VCaP (cell line): ENCODE measurements around the gene BMPER.

Experiments
- H3K27ac ChIP-seq: fragments of 450-650 bp; 2 replicates; pipeline ENCODE4 v1.5.1; 2017
- CTCF ChIP-seq: fragments of 450-650 bp; conservative IDR thresholded peaks from 2 replicates; pipeline ENCODE4 v1.5.1; 2017; ENCODE audit warnings: mild to moderate bottlenecking, moderate library complexity

Gene BMPER

GRCh38 chr7:34140066-34140465, 234.7 kb downstream of the BMPER start:
- TF ChIP-seq CTCF: no peak
- H3K27ac ChIP-seq: no peak overlapping the region

DNA sequence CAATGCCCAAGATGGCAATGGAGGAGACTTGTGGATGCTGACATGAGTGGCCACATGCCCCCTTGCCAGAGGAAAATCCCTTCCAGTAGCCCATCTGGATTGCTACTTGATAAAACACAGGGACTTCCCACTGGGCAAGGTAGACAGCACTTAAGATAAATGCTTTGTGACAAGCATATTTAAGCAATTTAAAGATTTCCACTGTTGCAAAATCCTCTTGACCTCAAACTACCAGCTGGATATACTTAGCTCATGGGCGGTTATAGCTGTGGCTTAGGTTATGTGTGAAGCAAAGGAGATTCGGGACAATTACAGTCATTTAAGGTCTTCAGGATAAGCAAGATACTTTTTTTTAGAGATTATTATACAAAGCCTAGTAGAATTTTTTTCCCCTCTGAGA, 238.1 kb downstream of the BMPER start:
- TF ChIP-seq CTCF: no peak
- no peak overlapping the region for H3K27ac ChIP-seq

- no peak for TF ChIP-seq CTCF
- H3K27ac ChIP-seq: no peak overlapping the region
Measured at GRCh38 chr7:34145603-34146002, 240.3 kb downstream of the BMPER start.

DNA sequence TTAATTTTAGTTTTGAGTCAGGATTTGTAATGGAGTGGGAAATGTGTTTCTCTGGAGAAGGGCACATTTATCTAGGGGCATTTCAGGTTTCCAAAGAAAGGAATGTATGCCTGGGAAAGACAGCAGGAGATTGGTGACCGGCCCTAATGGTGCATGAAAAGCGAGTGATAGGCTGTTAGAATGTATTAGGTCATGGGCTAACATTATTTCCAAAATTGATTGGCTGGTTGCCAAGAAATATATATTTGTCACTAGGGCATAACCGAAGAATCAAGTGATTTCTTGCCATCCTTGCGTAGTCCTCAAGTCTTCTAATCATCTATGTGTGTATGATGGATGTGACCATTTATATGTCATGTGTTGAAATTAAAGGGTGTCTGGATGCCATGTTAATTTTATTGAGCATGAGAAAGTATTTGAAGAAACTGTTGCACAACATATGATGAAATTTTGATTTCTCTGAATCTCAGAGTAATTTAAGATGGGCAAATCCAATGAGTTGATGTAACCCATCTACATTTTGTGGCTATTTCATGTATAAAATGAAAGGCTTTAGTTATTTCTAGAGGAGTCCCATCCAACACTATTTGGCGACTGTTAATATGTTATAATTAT, 248.4 kb downstream of the BMPER start:
- H3K27ac ChIP-seq: no peak overlapping the region

GRCh38 chr7:34155220-34155908, 250.0 kb downstream of the BMPER start:
- TF ChIP-seq CTCF: no peak

More for the DNA sequence above, 248.4 kb downstream of the BMPER start:
- no peak for TF ChIP-seq CTCF

GRCh38 chr7:34156336-34156735, 251.0 kb downstream of the BMPER start:
- TF ChIP-seq CTCF: no peak
- H3K27ac ChIP-seq: no peak overlapping the region

More at GRCh38 chr7:34155220-34155908, 250.0 kb downstream of the BMPER start:
- H3K27ac ChIP-seq: no peak overlapping the region

GRCh38 chr7:34157137-34157536, 251.8 kb downstream of the BMPER start:
- TF ChIP-seq CTCF: no peak

More at GRCh38 chr7:34157137-34157536, 251.8 kb downstream of the BMPER start:
- no peak overlapping the region for H3K27ac ChIP-seq
